SU-DHL-6 (cell line): Measurements from ENCODE around the gene ZNF496.

Experiments
- EZH2phosphoT487 ChIP-seq: fragments of 200-600 bp; sonication (generic), shearing (Covaris generic); conservative IDR thresholded peaks from 2 replicates; pipeline ENCODE4 v1.6.1; 2018; ENCODE audit warnings: mild to moderate bottlenecking, antibody characterized with exemption, low read length, moderate library complexity, mixed read lengths
- TF ChIP-seq, protein P1 (sequence below): fragments of 200-600 bp; sonication (generic); IDR thresholded peaks from one replicate; pipeline ENCODE4 v1.5.1; 2017; ENCODE audit warnings: antibody characterized with exemption, mild to moderate bottlenecking, low read length, moderate library complexity; ENCODE audit not compliant: insufficient read depth, poor library complexity, severe bottlenecking

DNA sequence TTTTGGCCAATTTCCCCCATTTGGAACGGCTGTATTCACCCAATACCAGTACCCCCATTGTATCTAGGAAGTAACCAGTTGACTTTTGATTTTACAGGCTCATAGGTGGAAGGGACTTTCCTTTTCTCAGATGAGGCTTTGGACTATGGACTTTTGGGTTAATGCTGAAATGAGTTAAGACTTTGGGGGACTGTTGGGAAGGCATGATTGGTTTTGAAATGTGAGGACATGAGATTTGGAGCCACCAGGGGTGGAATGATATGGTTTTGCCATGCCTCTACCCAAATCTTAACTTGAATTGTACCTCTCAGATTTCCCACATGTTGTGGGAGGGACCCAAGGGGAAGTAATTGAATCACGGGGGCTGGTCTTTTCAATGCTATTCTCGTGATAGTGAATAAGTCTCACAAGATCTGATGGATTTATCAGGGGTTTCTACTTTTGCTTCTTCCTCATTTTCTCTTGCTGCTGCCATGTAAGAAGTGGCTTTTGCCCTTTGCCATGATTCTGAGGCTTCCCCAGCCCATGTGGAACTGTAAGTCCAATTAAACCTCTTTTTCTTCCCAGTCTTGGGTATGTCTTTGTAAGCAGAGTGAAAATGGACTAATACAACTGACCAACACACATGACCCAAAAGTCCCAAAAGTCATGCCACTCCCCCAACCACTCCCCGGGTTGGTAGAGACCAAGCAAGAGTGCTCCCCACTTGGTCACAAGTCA, 35.4 kb upstream of the ZNF496 start:
- TF ChIP-seq, protein P1, sequence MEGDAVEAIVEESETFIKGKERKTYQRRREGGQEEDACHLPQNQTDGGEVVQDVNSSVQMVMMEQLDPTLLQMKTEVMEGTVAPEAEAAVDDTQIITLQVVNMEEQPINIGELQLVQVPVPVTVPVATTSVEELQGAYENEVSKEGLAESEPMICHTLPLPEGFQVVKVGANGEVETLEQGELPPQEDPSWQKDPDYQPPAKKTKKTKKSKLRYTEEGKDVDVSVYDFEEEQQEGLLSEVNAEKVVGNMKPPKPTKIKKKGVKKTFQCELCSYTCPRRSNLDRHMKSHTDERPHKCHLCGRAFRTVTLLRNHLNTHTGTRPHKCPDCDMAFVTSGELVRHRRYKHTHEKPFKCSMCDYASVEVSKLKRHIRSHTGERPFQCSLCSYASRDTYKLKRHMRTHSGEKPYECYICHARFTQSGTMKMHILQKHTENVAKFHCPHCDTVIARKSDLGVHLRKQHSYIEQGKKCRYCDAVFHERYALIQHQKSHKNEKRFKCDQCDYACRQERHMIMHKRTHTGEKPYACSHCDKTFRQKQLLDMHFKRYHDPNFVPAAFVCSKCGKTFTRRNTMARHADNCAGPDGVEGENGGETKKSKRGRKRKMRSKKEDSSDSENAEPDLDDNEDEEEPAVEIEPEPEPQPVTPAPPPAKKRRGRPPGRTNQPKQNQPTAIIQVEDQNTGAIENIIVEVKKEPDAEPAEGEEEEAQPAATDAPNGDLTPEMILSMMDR = no peak
- no peak for TF ChIP-seq EZH2phosphoT487
